ENCODE measurements around the gene LRMDA.
A peak's percentile ranks its signal among the peaks of the same experiment; 100 is the strongest.

Gene LRMDA

DNA sequence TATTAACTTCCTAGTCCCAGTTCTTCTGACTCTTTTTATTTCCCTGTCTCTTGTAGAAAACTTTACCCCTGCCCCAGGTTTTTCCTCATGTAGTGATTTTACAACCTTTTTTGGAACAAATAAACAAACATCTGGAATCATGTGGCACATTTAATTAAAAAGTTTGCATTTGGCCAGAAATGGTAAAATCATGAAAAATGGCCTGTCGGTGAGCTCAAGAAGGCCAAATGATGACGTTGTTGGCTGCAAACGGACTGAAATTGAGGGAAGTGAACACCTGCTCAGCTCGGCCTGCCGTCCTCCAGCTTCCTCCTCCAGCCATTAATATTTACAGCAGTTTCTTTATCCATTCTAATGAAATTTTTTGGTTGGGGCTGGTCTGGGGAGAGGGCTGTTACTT lies 902.8 kb downstream of the LRMDA start:
- no peak for DNase-seq

DNA sequence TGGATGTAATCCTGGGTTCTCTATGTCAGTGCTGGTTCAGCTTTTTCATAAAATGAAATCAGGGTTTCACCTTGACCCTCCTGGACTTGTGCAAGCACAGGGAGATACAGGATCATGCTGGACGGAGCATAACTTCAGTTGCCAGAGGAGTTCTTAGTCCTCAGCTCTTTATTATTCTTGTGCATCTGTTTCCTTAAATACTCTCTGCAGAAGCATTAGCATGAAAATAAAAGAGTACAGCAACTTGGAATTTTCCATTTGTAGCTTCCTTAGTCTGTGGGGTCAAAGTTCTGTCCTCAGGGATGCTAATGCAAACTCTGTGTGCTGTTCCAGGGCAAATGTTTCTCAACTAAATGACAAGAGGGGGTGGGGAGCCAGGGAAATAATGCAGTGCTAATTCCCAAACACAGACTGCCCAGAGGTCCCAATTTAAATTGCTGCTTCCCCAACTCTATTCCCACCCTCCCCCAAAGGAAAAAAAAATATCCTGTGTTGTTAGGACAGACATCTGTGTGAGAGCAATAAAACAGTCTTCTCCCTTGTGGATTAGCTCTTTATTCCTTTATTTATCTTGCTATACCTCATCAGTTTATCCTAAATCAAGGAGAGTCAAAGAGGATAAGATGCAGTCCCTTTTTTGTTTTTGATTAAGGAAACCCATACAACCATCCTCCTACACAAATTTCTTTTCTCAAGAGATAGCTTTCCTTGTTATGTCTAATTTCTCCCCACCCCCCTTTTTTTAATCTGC lies 905.0 kb downstream of the LRMDA start:
- no peak for DNase-seq

DNA sequence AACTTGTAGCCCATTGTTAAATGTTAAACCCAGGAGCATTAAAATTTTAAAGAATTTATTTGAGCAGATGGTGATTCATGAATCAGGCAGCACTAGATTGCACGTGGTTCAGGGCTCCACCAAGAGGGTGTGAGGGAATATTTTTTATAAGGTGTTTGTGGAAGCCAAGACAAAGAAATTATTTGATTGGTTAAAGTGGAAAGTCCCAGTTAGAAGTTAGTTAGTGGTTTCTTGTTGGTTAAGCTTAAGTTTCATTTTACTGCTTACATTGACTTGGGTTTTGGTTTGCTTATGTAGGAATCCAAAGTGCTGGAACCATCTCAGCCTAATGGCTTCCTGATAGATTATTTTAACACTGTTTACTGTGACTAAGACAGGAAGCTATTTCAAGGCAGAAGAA lies 906.2 kb downstream of the LRMDA start:
- no peak for DNase-seq

DNA sequence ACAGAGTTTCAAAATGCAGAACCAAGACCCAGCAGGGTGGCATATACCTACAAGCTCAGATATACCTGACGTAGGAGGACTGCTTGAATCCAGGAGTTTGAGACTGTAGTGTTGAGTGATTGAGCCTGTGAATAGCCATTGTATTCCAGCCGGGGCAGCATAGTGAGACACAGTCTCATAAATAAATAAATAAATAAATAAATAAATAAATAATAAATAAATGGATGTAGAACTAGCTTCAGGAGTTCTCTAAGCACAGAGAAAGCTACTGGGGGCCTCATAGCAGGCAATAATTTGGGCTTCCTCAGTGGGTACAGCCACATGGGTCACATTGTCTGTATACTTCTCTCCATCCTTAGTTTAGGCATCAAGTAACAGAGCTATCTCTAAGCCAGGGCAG lies 906.8 kb downstream of the LRMDA start:
- DNase-seq, result no peak

DNA sequence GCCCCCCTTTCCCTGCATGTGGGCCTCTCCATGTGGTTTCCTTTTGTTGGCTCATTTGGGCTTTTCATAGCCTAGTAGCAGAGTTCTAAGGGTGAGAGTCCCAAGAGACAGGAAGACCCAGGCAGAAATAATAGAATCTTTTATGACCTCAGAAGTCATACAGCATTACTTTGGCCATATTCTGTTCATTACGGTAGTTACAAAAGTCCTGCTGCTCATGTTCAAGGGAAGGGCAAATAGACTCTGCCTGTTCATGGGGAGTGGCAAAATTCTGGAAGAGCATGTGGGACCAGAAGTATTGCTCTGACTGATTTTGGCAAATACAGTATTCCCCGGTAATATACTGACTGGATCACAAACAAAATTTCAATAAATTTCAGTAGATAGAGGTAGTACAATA lies 910.3 kb downstream of the LRMDA start:
- DNase-seq, result no peak

DNA sequence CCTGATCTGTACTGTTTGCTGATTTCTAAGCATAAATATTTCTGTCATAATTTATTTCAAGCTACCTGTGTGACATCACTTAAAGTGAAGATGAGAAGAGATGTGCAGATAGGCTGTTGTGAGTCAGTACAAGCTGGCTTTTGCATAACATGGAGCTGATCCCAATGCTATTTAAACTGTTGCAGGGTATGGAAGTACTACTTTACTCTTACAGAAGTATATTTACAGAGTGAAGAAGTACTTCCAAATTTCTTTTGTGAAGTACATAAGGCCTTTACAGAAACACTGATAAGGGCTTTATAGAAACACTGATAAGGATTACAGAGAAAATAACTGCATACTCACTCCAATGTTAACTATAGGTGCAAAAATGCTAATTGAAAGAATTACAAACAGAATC lies 911.6 kb downstream of the LRMDA start:
- no peak for DNase-seq

DNA sequence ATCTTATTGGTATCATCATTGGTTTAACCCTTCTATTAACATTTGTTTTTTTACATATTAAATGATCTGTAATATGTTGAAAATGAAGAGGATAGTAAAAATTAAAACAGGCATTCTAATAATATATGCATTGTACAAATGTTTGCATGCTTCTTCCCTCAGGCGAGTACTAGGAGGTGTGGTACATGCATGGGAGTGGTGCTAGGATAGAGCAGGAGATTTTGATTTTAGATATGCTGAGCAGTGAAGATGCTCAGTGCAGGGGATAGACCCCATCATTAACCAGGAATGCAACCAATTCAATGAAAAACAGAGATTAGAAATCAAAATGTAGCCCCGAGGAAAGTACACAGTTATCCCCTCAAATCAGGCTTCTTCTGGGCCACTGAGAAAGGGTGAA lies 916.4 kb downstream of the LRMDA start:
- DNase-seq, result no peak

DNA sequence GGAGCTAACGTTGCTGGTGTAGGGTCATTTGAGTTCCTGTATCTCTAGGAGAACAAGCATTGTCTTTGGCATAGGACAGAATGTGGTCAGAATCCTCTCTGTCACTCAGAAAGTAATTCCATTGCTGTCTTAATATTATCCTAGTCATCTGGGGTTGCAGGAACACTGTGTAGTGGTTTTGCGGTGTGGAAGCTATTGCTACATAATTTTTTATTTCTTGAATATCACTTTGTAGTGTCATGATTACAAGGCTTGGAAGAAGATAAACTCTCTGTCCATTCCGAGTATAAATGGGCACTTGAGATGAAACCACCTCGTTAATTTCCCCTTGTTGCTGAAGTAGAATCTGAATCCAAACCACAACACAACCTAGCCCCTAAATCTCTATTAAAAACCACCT lies 919.2 kb downstream of the LRMDA start:
- DNase-seq, result no peak

DNA sequence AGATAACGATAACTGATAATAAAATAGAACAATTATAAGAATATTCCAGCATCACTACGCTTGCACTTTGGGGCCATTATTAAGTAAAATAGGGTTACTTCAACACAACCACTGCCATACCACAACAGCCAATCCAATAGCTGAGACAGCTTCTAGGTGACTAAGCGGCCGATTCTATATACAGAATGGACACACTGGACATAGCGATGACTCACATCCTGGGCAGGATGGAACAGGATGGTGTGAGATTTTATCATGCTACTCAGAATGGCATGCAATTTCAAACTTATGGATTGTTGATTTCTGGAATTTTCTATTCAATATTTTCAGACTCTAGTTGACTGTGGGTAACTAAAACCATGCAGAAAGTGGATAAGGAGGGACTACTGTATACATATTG lies 920.9 kb downstream of the LRMDA start:
- no peak for DNase-seq

DNA sequence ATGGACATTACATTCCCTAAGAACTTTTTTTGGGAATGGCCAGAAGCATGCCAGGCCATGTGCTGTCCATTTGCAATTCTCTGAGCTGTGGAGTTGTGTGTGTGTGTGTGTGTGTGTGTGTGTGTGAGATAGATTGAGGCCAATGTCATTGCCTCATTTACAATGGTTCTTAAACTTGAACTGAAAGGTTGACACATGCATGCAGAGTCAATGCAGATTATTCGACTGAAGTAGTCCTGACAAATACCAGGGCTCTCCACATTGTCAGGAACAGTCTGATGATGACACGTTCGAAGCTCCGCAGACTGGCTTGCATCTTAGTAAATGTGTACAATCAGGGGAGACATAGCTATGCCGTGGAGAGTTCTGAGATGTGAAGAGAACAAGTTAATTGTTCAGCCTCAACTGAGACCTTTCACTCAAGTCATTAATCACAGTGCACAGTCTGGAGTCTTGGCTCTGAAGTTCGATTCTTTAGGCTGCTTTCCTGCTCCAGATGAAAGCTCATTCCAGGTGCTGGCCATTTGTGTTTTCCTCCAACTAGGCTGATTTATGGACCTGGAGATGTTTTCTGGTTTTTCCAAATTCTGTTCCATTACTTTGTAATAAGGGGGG lies 921.9 kb downstream of the LRMDA start:
- no peak for DNase-seq

DNA sequence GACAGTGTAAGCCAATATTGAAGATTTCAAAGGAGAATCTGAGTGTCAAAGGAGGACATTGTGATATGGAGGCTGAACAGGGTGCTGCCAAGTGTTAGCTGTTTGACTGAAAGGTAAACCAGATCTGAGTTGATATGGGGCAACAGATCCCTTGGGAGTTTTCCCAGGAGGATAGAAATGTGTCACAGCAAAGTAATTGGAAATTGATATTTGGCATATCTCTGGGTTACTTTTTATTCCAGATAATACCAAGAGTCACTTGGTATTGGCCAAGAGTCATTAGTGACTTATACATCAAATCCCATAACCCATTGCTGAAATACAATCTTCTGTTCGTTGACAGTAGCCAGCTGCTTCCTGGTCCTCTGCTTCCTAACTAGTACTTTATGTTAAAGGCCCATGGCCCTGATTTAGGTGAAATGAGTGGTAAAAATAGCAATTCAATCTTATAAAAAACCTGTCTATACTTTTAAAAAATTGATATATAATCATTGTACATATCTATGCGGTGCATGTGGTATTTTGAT lies 922.9 kb downstream of the LRMDA start:
- DNase-seq, result no peak

DNA sequence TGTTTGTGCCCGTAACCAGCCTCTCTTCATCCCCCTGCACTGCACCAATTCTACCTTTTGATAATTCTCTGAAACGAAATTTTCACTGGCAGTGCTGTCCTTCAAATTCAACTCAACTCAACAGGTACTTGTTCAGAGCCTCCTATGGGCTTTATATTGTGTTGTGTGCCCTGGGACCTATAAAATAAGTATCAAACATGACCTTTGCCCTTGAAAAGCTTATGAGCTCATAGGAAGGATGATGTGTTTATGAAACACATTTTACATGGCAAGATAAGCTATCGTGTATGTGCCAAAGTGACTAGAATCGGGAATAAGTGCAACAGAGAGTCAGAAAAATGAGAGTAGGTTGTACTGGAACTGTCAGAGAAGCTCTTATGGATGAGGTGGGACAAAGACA lies 923.5 kb downstream of the LRMDA start:
- no peak for DNase-seq

DNA sequence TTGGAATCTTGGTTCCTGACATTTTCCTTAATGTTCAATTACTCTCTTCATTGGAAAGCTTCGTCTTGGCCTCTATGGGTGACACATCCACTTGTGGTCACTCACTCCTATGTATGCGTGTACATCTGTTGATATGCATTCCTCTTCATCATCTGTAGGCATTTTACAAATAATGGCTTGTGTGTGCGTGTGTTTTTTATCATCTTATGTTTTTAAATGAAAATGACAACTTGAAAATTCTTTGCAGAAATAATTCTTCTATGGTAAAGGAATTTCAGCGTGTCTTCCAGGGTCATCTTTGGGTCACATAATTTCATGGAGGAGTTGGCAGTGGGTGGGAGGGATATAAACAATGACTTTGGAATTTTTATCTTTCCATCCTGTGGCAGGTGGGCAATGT lies 925.1 kb downstream of the LRMDA start:
- DNase-seq, result no peak

DNA sequence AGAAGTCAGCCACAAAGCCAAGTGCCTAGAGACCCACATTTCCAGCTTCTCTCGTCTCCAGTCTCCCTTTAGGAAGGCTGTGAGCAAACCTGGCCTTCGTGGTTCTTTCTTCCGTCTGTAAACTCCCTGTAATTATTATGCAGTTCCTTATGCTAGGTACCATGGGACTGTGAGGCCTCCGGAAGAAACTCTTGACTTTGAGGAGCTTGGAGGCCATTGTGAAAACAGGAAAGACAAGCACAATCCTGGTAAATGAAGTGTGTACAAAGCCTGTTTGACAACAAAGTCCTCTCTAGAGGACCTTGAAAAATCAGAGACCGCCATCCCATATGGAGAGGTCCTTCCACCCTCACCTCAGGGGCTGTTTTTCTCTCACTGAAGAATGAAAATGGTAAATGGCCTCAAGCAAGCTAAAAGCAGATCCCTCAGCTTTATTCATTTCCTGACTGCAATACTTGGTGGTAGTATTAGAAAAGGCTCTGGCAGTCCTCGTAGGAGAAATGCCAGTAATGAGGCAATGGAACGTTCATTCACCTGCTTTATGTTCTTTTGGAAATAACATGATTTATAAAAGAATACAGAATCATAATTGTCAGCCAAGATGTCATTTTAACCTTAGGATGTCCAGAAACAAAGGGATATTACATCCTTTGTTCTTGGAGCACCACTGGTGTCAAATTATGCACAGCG lies 926.4 kb downstream of the LRMDA start:
- no peak for DNase-seq

DNA sequence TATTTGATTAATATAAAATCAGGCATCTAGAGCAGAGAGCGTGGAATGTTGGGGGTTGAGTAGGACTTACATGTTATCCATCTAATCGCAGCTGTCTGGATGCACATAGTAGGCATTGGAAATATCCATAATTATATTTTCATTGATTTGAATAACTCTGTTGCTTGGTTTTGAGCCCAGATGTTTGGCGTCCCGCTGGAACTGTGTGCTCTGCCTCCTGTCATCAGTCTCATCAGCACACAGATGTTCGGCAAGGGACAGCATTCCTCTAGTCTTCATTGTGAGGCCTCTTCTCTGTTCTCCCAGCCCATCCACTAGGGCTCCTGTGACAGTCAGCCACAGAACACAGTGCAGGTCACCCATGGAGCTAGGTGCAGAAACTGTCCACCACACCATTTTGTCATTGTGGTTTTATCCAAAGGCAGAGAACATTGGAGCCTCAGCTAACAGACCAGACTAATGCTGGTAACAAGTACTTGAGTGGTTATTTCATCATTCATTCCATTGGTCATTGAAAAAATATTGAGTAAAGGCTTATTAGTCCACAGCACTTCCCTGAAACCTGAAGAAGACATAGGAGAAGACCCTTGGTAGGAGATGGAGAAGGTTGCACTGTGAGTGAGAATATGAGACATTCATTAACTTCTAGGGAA lies 927.4 kb downstream of the LRMDA start:
- DNase-seq, result no peak

DNA sequence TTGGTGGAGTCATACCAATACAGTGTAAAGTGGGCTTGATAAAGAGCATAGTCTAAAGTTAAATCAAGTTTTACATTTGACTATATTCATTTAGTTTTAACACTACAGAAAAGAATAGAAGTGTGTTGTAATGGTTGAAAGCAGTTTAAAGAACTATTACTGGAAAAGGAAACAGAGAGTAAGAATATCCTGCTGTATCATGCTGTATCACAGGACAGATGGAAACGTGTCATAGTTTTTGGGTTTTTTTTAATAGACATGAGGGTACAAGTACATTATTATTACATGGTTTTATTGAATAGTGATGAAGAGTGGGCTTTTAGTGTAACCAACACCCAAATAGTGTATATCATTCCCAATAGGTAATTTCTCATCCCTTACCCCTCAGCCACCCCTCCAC lies 944.3 kb downstream of the LRMDA start:
- no peak for DNase-seq

DNA sequence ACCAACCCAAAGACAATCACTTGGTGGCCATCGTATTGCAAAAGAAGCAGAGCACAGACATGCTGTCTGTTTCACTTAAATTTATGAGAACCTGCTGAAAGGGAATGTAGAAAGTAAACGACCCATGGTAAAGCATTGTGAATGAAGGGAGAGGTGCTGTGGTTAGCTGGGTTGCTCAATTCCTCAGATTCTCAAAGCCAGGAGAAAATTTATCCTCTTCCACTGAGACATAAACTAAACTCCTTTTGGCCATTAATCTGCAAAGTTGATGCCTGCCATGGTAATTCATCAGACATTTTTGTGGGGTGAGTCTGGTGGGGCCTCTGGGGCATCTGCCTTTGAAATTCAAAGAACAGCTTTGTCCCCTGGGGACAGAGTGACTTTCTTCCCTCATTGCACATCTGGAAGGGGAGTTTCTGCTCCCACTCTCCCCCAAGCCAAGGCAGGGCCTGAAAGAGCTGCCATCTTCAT lies 951.0 kb downstream of the LRMDA start:
- no peak for DNase-seq

DNA sequence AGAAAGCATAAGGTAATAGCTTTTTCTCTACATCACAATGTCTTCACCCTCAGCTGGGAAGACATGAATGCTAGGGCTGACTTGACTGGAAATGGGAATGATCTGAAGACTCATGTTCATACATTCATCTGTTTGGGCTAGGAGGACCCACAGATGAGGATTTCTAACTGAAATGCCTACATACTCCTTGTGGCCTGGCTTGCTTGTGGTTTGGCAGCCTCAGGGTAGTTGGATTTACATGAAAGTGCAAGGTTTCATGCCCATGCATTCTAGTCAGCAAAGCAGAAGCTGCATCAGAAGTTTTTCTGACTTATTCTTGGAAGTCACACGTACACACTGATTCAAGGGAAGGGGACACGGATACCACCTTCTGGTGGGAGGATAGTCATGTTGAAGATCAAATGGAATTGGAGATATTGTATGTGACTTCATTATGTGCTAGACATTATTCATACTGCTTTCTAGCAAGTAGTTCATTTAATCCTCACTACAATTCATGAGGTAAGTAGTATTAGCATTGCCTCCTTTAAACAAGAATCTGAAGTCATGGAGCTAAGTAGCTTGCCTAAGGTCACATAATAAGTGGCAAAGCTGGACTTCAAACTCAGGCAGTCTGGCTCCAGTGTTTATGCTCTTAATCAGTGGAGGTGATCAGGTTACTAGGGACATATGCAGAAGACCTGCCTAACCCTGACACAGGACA lies 957.0 kb downstream of the LRMDA start:
- DNase-seq, result no peak

DNA sequence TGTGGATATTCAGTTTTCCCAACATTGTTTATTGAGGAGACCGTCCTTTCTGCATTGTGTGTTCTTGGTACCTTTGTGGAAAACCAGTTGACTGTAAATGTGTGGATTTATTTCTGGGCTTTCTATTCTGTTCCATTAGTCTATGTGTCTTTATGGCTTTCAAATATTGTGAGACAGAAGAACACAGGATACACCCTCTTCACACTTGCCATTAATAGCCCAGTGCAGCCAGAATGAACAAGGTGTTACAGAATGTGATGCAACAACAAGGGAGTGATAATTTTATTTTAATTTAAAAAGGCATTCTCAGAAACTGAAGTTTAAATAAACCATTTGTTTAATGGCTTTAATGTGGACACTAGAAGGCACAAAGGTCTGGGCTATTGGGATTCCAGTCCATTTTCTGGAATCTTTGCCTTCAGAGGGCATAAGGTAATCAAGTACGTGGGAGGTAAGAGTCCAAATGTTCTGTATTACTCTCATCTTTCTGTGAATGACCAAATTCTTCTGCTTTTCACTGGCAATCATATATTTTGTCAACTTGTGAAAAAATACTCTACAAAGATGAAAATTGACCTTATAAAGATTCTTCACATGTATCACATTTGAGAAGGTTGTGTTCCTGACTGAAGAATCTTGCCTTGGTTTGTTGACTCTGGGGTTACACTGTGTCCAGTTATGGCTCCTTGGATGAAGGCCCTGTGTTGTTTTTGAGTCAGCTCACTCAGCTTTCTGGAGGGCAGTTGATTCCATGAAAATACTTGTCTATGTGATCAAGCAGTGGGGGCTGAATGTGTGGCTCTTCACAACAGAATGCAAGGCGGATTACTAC lies 962.7 kb downstream of the LRMDA start:
- DNase-seq, result no peak

DNA sequence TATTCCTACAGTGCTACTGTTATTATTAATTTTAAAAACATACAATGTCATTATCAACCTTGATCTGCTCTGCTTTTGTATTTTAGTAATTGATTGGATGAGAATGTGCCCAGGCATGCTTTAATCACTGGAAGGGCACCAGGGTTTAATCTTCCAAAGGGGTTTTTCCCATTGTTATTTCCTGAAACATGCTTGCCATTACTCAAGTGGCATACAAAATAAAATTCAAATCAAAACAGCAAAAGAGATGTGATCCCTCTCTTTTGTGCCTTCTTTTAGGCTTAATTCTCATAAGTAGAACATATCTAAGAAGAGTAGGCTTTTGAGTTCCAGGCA lies 963.3 kb downstream of the LRMDA start:
- DNase-seq, result no peak

DNA sequence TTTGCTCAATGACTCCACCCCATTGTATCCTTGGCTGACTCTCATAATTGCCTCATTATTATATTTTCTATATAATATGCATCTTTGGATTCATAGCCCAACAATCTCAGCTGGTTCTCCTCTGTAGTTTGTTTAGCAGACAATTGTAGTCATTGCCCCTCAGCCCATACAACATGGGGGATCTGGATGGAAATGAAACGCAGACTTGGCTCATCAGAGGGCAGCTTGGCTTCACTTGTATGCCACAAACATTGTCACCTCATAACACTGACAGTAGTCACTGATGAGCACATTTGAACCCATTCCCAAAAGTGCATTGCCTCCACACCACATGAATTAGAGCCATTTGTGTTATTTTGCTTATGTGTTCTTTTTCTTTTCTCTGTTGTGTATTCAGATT lies 963.8 kb downstream of the LRMDA start:
- DNase-seq, result no peak

DNA sequence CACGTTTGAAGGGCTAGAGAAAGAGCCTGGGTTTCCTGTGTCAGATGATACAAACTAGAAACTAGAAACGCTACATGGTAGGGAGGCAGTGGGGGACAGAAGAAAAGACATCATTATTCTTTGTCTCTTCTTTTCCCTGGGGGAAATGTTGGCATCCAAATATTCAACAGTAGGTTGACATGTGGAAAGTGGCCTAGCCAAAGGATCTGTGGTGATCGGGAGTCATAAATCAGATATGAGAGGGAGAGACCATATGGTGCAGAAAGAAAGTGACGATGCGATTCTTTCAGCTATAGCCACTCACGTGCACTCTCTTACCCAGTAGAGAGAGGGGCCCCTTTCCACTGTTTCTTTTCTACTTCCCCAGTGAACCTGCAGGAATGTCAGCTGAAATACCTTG lies 964.7 kb downstream of the LRMDA start:
- peak; percentile 6 for DNase-seq

All from NCI-H524 treated with DMSO at 0.1 percent for 48 hours (cell line).